Type B pancreatic cell (in vitro differentiated cells): ENCODE results near the gene AGXT. TPM values are rescaled to one million over a fixed set of nuclear protein-coding genes. Genes with fewer than 3 reads are reported as not detected.

Source experiments
- DNase-seq: peaks from one replicate; pipeline ENCODE4 v3.0.0; 2021; ENCODE audit warnings: mixed read lengths; ENCODE audit not compliant: unreplicated experiment; ENCODE audit errors: extremely low spot score
- H3K27ac Mint-ChIP-seq: 2 replicates; pipeline ENCODE4 v1.8.0; 2021; ENCODE audit warnings: mild to moderate bottlenecking, mixed read lengths
- H3K27me3 Mint-ChIP-seq: 2 replicates; pipeline ENCODE4 v1.8.0; 2021; ENCODE audit warnings: mixed read lengths
- H3K36me3 Mint-ChIP-seq: 2 replicates; pipeline ENCODE4 v1.8.0; 2021; ENCODE audit warnings: mixed read lengths
- H3K4me1 Mint-ChIP-seq: one replicate; pipeline ENCODE4 v1.8.0; 2021; ENCODE audit warnings: mixed read lengths; ENCODE audit not compliant: unreplicated experiment
- H3K4me3 Mint-ChIP-seq: 2 replicates; pipeline ENCODE4 v1.8.0; 2021; ENCODE audit warnings: mild to moderate bottlenecking, mixed read lengths
- H3K9me3 Mint-ChIP-seq: 2 replicates; pipeline ENCODE4 v1.8.0; 2021; ENCODE audit warnings: mixed read lengths
- total RNA-seq: library from RNA; stranded (reverse); gene quantifications from 2 replicates; pipeline ENCODE4 v1.2.1, GENCODE V29; 2021; ENCODE audit warnings: low replicate concordance
- TF ChIP-seq, protein P1 (sequence below): fragments of 200-600 bp; sonication (generic); conservative IDR thresholded peaks from 2 replicates; pipeline ENCODE4 v1.5.0; 2021; ENCODE audit warnings: antibody characterized with exemption, mild to moderate bottlenecking

AGXT gene
- total RNA-seq, 1 donor from 2014 or later, result 0.51 TPM

GRCh38 chr2:240857039-240858008, 11.3 kb upstream of the AGXT start:
- Mint-ChIP-seq H3K27ac (peak overlapping the region; percentile 61), H3K9me3 (peaks cover 6% of the 10 kb centered on the region), H3K36me3 (peaks cover 4% of the 10 kb centered on the region), H3K4me1 (peaks cover 7% of the 10 kb centered on the region), H3K4me3 (no peak overlapping the region), H3K27me3 (no peaks in the 10 kb centered on the region)
- TF ChIP-seq, protein P1, sequence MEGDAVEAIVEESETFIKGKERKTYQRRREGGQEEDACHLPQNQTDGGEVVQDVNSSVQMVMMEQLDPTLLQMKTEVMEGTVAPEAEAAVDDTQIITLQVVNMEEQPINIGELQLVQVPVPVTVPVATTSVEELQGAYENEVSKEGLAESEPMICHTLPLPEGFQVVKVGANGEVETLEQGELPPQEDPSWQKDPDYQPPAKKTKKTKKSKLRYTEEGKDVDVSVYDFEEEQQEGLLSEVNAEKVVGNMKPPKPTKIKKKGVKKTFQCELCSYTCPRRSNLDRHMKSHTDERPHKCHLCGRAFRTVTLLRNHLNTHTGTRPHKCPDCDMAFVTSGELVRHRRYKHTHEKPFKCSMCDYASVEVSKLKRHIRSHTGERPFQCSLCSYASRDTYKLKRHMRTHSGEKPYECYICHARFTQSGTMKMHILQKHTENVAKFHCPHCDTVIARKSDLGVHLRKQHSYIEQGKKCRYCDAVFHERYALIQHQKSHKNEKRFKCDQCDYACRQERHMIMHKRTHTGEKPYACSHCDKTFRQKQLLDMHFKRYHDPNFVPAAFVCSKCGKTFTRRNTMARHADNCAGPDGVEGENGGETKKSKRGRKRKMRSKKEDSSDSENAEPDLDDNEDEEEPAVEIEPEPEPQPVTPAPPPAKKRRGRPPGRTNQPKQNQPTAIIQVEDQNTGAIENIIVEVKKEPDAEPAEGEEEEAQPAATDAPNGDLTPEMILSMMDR, result no peak
- peak; percentile 68 for DNase-seq

DNA sequence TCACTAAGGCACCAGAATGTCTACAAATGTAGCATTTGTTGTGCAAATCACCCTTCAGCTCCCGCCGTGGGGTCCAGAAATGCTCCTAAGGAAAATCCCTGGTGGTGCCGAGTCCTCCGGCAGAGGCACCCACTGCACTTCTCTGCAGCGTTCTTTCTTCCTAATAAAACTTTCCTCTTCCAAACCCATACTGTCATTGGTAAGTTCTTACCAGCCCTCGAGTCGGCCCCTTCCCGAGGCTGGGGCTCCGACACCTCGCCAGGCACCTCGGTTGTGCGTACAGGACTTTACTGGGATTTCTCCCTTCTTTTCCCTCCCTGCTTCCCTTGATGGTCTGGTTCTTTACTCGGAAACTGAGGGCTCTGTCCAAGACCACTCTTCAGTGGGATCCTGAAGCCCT, 10.3 kb upstream of the AGXT start:
- H3K27me3 Mint-ChIP-seq, result no peaks in the 10 kb centered on the region
- TF ChIP-seq, protein P1, result no peak
- peaks cover 5% of the 10 kb centered on the region for H3K4me1 Mint-ChIP-seq
- H3K4me3 Mint-ChIP-seq, result no peak overlapping the region
- DNase-seq, result no peak
- H3K36me3 Mint-ChIP-seq, result peaks cover 4% of the 10 kb centered on the region
- peak overlapping the region; percentile 58 for H3K27ac Mint-ChIP-seq
- peaks cover 6% of the 10 kb centered on the region for H3K9me3 Mint-ChIP-seq

DNA sequence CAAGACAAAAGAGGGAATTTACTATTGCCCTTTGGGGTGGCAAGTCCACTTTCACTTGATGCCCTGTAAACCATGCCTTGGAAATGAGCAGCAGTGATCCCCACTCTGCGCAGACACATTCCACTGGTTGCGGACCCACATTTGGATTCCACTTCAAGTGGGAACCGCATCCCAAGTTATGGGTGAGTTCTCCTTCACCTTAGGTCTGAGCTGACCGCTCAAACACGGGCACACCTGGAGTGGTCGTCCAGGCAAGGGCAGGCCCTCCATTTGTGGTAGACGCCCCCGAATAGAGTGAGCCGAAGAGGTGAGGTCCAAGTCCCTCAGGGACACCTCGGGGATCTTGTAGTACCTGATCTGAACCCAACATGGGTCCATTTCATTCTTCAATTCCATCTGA, 9.8 kb upstream of the AGXT start:
- no peak for DNase-seq
- no peak overlapping the region for H3K27ac Mint-ChIP-seq
- no peak overlapping the region for H3K4me3 Mint-ChIP-seq
- H3K9me3 Mint-ChIP-seq, result peaks cover 6% of the 10 kb centered on the region
- TF ChIP-seq, protein P1, result no peak
- no peaks in the 10 kb centered on the region for H3K27me3 Mint-ChIP-seq
- H3K36me3 Mint-ChIP-seq, result peaks cover 4% of the 10 kb centered on the region
- H3K4me1 Mint-ChIP-seq, result peaks cover 5% of the 10 kb centered on the region

DNA sequence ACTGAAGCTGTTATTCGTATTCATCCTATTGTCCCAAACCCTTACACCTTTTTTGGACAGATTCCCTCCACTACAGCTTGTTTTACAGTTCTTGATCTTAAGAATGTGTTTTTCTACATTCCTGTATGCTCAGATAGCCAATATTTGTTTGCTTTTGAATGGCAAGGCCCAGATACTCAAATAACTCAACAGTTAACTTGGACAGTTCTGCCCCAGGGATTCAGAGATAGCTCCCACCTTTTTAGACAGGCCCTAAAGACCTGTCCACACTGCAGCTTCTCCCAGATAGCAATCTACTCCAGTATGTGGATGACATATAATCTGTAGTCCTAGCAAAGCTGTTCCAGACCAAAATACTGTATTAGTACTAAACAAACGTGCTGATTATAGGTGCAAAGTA, 7.1 kb upstream of the AGXT start:
- no peaks in the 10 kb centered on the region for H3K36me3 Mint-ChIP-seq
- H3K27me3 Mint-ChIP-seq, result no peaks in the 10 kb centered on the region
- no peak for DNase-seq
- H3K27ac Mint-ChIP-seq, result peak overlapping the region; percentile 4
- peaks cover 16% of the 10 kb centered on the region for H3K4me1 Mint-ChIP-seq
- H3K9me3 Mint-ChIP-seq, result no peaks in the 10 kb centered on the region
- TF ChIP-seq, protein P1, result no peak
- no peak overlapping the region for H3K4me3 Mint-ChIP-seq

- TF ChIP-seq, protein P1, result no peak
- no peak overlapping the region for H3K27ac Mint-ChIP-seq
- no peaks in the 10 kb centered on the region for H3K36me3 Mint-ChIP-seq
- peaks cover 21% of the 10 kb centered on the region for H3K4me1 Mint-ChIP-seq
- no peak for DNase-seq
- H3K4me3 Mint-ChIP-seq, result no peak overlapping the region
- H3K27me3 Mint-ChIP-seq, result no peaks in the 10 kb centered on the region
- H3K9me3 Mint-ChIP-seq, result no peaks in the 10 kb centered on the region
Observed at GRCh38 chr2:240864475-240864874, 4.1 kb upstream of the AGXT start.
